Prostate gland (tissue), 2 donors: Measurements from ENCODE around the gene UBA7. TPM values are rescaled to one million over a fixed set of nuclear protein-coding genes. Genes with fewer than 3 reads are reported as not detected.
A peak's percentile ranks its signal among the peaks of the same experiment; 100 is the strongest.

Source experiments
- DNase-seq: peaks from one replicate; pipeline ENCODE4 v3.0.0-alpha.2; 2019; ENCODE audit warnings: low spot score
- H3K27ac ChIP-seq, 2 donors: fragments of 200-600 bp; sonication (generic); 2 replicates each; pipeline ENCODE4 v1.5.1; 2017 to 2019
- H3K27me3 ChIP-seq: fragments of 200-600 bp; sonication (generic); replicated peaks from 2 replicates; pipeline ENCODE4 v1.5.1; 2019; ENCODE audit not compliant: insufficient read depth
- H3K36me3 ChIP-seq, 2 donors: fragments of 200-600 bp; sonication (generic); 1 replicate in 1 of 2; 2 replicates in 1 of 2; pipeline versions ENCODE4 v1.5.1 to v1.8.1; 2017 to 2019
- H3K4me1 ChIP-seq: fragments of 200-600 bp; sonication (generic); replicated peaks from 2 replicates; pipeline ENCODE4 v1.5.1; 2019
- H3K4me3 ChIP-seq, 2 donors: fragments of 200-600 bp; sonication (generic); 2 replicates each; pipeline ENCODE4 v1.5.1; 2017 to 2019
- H3K9me3 ChIP-seq: fragments of 200-600 bp; sonication (generic); 2 replicates; pipeline ENCODE4 v1.5.1; 2017
- POLR2A ChIP-seq: fragments of 450-650 bp; IDR thresholded peaks from one replicate; pipeline ENCODE4 v1.6.1; 2016; ENCODE audit warnings: antibody characterized with exemption, mild to moderate bottlenecking
- POLR2AphosphoS5 ChIP-seq: sonication (generic); formaldehyde crosslinking; IDR thresholded peaks from one replicate; pipeline ENCODE4 v1.6.1; 2017; ENCODE audit warnings: antibody characterized with exemption
- WGBS: methylation state at CpG from one replicate; pipeline ENCODE4 v1.1.5; 2018; 5-methylcytosine and 5-hydroxymethylcytosine counted together
- intact Hi-C: fragments of 100-400 bp; cut with DNase I; formaldehyde crosslinking; loops from one replicate; pipeline ENCODE4 v1.14.2; 2022
- total RNA-seq, 2 donors: library from RNA; depleted of rRNA; stranded (reverse); fragments of >200 nt; gene quantifications; one replicate each; pipeline ENCODE4 v1.1.0, GENCODE V29; 2016
- TF ChIP-seq, protein P1 (sequence below), 4 experiments: fragments of 200-600 bp in 2 of 4; fragments of 450-650 bp in 2 of 4; sonication (generic) in 2 of 4; IDR thresholded peaks; 1 replicate in 3 of 4; 2 replicates in 1 of 4; pipeline ENCODE4 v1.5.1; 2016 to 2019; ENCODE audit warnings: antibody characterized with exemption in 4 of 4, mild to moderate bottlenecking in 2 of 4, moderate library complexity in 2 of 4

The UBA7 gene
- total RNA-seq = 10 to 100 TPM; 50.5 to 96.9 TPM

DNA sequence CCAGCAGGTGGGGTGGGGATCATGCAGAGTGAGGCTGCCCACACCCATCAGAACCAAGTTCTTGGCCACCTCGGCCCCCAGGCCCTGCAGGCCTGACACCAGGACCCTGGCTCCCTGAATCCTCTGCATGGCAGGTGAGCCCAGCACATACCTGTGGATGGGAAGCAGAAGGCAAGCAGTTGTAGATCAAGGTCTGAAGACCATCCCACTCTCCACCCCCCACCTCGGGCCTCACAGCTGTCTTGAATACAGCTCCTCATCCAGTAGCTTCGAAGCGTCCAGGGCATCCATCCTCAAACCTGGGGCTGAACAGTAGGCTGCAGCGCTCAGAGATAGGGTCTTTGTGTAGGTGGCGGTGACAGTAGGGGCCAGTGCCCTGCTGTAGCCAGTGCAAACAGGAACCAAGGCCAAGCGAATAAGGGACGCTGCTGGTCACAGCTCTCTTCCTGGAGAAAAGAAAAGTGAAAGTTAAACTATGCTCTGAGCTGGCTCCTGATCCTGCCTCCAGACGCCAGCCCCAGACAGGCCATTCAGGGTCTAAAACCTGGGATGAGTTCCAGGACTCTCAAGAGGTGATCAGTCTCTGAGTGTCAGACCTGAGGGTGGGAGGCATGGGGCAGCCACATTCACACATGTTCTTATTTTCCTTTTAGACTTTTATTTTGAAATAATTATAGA, at the start of gene UBA7:
Gene UBA7, minus strand, starts transcription at position 457 of the 678 bp plus-strand sequence. Its CDS starts 166 bp downstream, at position 291.
- Histone ChIP-seq H3K27me3 (no peaks in the 10 kb centered on the region), H3K4me1 (peaks cover 9% of the 10 kb centered on the region), H3K4me3 (peak within 1 kb of the TSS; percentile 33 to 34), H3K36me3 (peaks cover 0 to 10% of the 10 kb centered on the region in 2 donors), H3K27ac (peak within 1 kb of the TSS; percentile 66 to 71), H3K9me3 (no peaks in the 10 kb centered on the region)
- 3% methylated on average over 9 of the region's 9 CpGs for WGBS
- peak; percentile 32 for DNase-seq
- TF ChIP-seq, protein P1, sequence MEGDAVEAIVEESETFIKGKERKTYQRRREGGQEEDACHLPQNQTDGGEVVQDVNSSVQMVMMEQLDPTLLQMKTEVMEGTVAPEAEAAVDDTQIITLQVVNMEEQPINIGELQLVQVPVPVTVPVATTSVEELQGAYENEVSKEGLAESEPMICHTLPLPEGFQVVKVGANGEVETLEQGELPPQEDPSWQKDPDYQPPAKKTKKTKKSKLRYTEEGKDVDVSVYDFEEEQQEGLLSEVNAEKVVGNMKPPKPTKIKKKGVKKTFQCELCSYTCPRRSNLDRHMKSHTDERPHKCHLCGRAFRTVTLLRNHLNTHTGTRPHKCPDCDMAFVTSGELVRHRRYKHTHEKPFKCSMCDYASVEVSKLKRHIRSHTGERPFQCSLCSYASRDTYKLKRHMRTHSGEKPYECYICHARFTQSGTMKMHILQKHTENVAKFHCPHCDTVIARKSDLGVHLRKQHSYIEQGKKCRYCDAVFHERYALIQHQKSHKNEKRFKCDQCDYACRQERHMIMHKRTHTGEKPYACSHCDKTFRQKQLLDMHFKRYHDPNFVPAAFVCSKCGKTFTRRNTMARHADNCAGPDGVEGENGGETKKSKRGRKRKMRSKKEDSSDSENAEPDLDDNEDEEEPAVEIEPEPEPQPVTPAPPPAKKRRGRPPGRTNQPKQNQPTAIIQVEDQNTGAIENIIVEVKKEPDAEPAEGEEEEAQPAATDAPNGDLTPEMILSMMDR (IDR thresholded peaks at IDR 0.05) = no peak
- TF ChIP-seq POLR2AphosphoS5 = peak; percentile 49
- peak; percentile 29 for TF ChIP-seq POLR2A
- intact Hi-C loops = no loop called here

GRCh38 chr3:49859576-49860305, 46.0 kb upstream of the UBA7 start:
- Histone ChIP-seq H3K27ac (no peak overlapping the region), H3K36me3 (no peaks in the 10 kb centered on the region), H3K4me3 (no peak overlapping the region), H3K4me1 (no peaks in the 10 kb centered on the region), H3K9me3 (no peaks in the 10 kb centered on the region), H3K27me3 (no peaks in the 10 kb centered on the region)
- 87% methylated on average over 8 of the region's 12 CpGs for WGBS
- no peak for TF ChIP-seq POLR2AphosphoS5
- TF ChIP-seq POLR2A = no peak
- TF ChIP-seq, protein P1 (IDR thresholded peaks at IDR 0.05) = no peak
- intact Hi-C loops = loop anchor here (5.0 kb wide), 1 partner anchor 48 kb away; no protein-coding TSS in a partner anchor
- no peak for DNase-seq

DNA sequence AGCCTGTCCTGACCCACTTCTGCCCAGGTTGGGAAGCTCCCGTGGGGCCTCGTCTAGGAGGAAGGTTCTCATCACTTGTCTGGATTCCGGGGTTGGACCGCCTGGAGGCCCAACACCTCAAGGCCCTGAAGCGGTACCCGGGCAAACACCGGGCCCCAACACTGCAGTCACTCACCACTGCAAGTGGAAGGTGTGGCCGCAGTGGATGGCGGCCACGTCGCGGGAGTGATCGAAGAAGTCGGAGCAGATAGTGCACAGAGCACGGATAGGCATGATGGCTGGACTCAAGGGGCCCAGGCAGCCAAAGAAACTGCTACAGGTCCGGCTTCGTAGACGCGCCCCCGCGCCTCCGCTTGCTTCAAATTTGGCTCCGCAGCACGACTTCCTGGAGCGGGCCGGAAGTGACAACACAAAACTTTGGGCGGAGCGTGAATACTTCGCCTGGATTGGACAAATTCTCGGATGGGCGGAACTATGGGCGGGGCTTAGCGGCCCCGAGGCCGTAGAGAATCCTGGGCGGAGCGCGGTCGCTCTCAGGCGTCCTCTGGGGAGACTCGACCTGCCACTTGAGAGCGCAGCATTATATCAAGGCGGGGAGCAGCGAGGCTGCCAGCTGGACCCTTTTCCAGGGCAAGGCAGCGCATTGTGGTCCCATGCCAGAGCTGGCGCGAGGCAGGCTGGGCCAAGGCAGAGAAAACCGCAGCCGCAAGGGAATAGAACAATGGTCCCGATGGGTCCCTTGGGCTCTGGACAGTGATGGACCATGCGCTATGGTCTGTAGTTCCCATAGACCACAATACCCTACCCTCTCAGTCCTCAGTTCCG, 42.6 kb upstream of the UBA7 start, which contains the start of gene TRAIP:
Gene TRAIP, minus strand, starts transcription at position 384 of the 825 bp plus-strand sequence. Its CDS starts 111 bp downstream, at position 273.
- Histone ChIP-seq H3K4me1 (no peaks in the 10 kb centered on the region), H3K4me3 (peak within 1 kb of the TSS; percentile 46 to 47), H3K27ac (peak within 1 kb of the TSS; percentile 68 to 80), H3K9me3 (no peaks in the 10 kb centered on the region), H3K36me3 (no peaks in the 10 kb centered on the region), H3K27me3 (no peaks in the 10 kb centered on the region)
- intact Hi-C loops = loop anchor here (5.0 kb wide), 1 partner anchor 51 kb away; no protein-coding TSS in a partner anchor
- 3% methylated on average over 52 of the region's 52 CpGs for WGBS
- TF ChIP-seq POLR2AphosphoS5 = peak; percentile 97
- TF ChIP-seq, protein P1 (IDR thresholded peaks at IDR 0.05) = no peak
- peak; percentile 53 for TF ChIP-seq POLR2A
- peak; percentile 93 for DNase-seq

- 46% methylated on average over 5 of the region's 5 CpGs for WGBS
- no peaks in the 10 kb centered on the region for H3K36me3 ChIP-seq
- no peaks in the 10 kb centered on the region for H3K9me3 ChIP-seq
- H3K27ac ChIP-seq = no peak overlapping the region
- no peaks in the 10 kb centered on the region for H3K4me1 ChIP-seq
- TF ChIP-seq, protein P1 (IDR thresholded peaks at IDR 0.05) = no peak
- TF ChIP-seq POLR2AphosphoS5 = no peak
- TF ChIP-seq POLR2A = no peak
- no peak for DNase-seq
- intact Hi-C loops = loop anchor here (5.0 kb wide), 1 partner anchor 52 kb away; no protein-coding TSS in a partner anchor
- H3K4me3 ChIP-seq = no peak overlapping the region
- H3K27me3 ChIP-seq = no peaks in the 10 kb centered on the region
Measured at GRCh38 chr3:49855662-49856061, 41.9 kb upstream of the UBA7 start.
